Body of pancreas (tissue), 4 donors: Measurements from ENCODE around the gene DACH1. TPM values are rescaled to one million over a fixed set of nuclear protein-coding genes. Genes with fewer than 3 reads are reported as not detected.

Experiments used
- ATAC-seq: fragments of 150-250 bp; one replicate; pipeline ENCODE4 v1.9.1; 2016
- DNase-seq, 4 donors: peaks; one replicate each; pipeline ENCODE4 v3.0.0-alpha.2; 2019
- H3K27ac ChIP-seq, 4 donors: fragments of 200-600 bp; sonication (generic); 1 replicate in 3 of 4; 2 replicates in 1 of 4; pipeline versions ENCODE4 v1.5.1 to v1.6.1; 2016 to 2019; ENCODE audit warnings: mild to moderate bottlenecking in 1 of 4, mixed read lengths in 1 of 4, moderate library complexity in 1 of 4
- H3K27me3 ChIP-seq, 2 donors: fragments of 200-600 bp; sonication (generic); one replicate each; pipeline ENCODE4 v1.6.0; 2016; ENCODE audit warnings: mild to moderate bottlenecking in 1 of 2
- H3K36me3 ChIP-seq, 2 donors: fragments of 200-600 bp; sonication (generic); replicated peaks in 1 of 2; 2 replicates each; pipeline ENCODE4 v1.5.1; 2016; ENCODE audit warnings: low read depth in 2 of 2; ENCODE audit not compliant: insufficient read depth in 1 of 2
- H3K4me1 ChIP-seq: fragments of 200-600 bp; sonication (generic); one replicate; pipeline ENCODE4 v1.6.0; 2016
- H3K4me3 ChIP-seq, 2 donors: fragments of 200-600 bp; sonication (generic); 1 replicate in 1 of 2; 2 replicates in 1 of 2; pipeline ENCODE4 v1.5.1; 2016 to 2019
- H3K9me3 ChIP-seq, 3 donors: fragments of 200-600 bp; sonication (generic); 1 replicate in 2 of 3; 2 replicates in 1 of 3; pipeline ENCODE4 v1.5.1; 2016
- CTCF ChIP-seq, 7 experiments: fragments of 450-650 bp in 4 of 7; fragments of 200-600 bp in 3 of 7; sonication (generic) in 3 of 7; IDR thresholded peaks; one replicate each; pipeline ENCODE4 v1.5.1; 2016 to 2019; ENCODE audit warnings: antibody characterized with exemption in 7 of 7
- POLR2A ChIP-seq, 3 donors: fragments of 450-650 bp; IDR thresholded peaks; one replicate each; pipeline ENCODE4 v1.6.1; 2016; ENCODE audit warnings: antibody characterized with exemption in 3 of 3, mild to moderate bottlenecking in 2 of 3
- WGBS, 2 donors: methylation state at CpG; one replicate each; pipeline ENCODE4 v1.1.5; 2017; 5-methylcytosine and 5-hydroxymethylcytosine counted together
- intact Hi-C: fragments of 100-400 bp; cut with DNase I; formaldehyde crosslinking; loops from one replicate; pipeline ENCODE4 v1.15.1; 2023
- total RNA-seq, 2 donors: library from RNA; depleted of rRNA; stranded (reverse); fragments of >200 nt; gene quantifications; one replicate each; pipeline ENCODE4 v1.1.0, GENCODE V29; 2016

The DACH1 gene
- total RNA-seq, 2 donors from 2014 or later = 2.9 to 3.3 TPM

GRCh38 chr13:71603255-71603654 is 263.7 kb downstream of the DACH1 start:
- TF ChIP-seq CTCF (IDR thresholded peaks at IDR 0.05) (no peak), POLR2A (IDR thresholded peaks at IDR 0.05) (no peak)
- no peak for ATAC-seq
- H3K4me3 ChIP-seq = no peak overlapping the region
- H3K27ac ChIP-seq = no peak overlapping the region
- H3K9me3 ChIP-seq = no peaks in the 10 kb centered on the region
- no peak for DNase-seq
- no peaks in the 10 kb centered on the region for H3K4me1 ChIP-seq
- intact Hi-C loops = no loop called here
- H3K36me3 ChIP-seq = no peaks in the 10 kb centered on the region
- WGBS, 2 donors = 82 to 83% methylated on average over 2 of the region's 2 CpGs
- H3K27me3 ChIP-seq = no peaks in the 10 kb centered on the region

- TF ChIP-seq POLR2A (IDR thresholded peaks at IDR 0.05) (no peak), CTCF (IDR thresholded peaks at IDR 0.05) (no peak)
- H3K27ac ChIP-seq = no peak overlapping the region
- H3K9me3 ChIP-seq = no peaks in the 10 kb centered on the region
- no peaks in the 10 kb centered on the region for H3K27me3 ChIP-seq
- H3K36me3 ChIP-seq = no peaks in the 10 kb centered on the region
- no peaks in the 10 kb centered on the region for H3K4me1 ChIP-seq
- ATAC-seq = no peak
- intact Hi-C loops = no loop called here
- WGBS, 2 donors = 47 to 57% methylated on average over 3 of the region's 3 CpGs
- H3K4me3 ChIP-seq = no peak overlapping the region
- DNase-seq = no peak
These were observed 264.7 kb downstream of the DACH1 start for GRCh38 chr13:71602344-71602743.

- TF ChIP-seq POLR2A (IDR thresholded peaks at IDR 0.05) (no peak), CTCF (IDR thresholded peaks at IDR 0.05) (no peak)
- H3K9me3 ChIP-seq = no peaks in the 10 kb centered on the region
- no peak for ATAC-seq
- no peak overlapping the region for H3K4me3 ChIP-seq
- no peak for DNase-seq
- H3K27me3 ChIP-seq = no peaks in the 10 kb centered on the region
- intact Hi-C loops = no loop called here
- 75 to 79% methylated on average over 1 of the region's 1 CpG for WGBS, 2 donors
- H3K27ac ChIP-seq = no peak overlapping the region
- no peaks in the 10 kb centered on the region for H3K36me3 ChIP-seq
- H3K4me1 ChIP-seq = no peaks in the 10 kb centered on the region
These were observed 269.9 kb downstream of the DACH1 start for GRCh38 chr13:71597150-71597549.

- H3K4me1 ChIP-seq = no peaks in the 10 kb centered on the region
- TF ChIP-seq POLR2A (IDR thresholded peaks at IDR 0.05) = no peak
- no peak for TF ChIP-seq CTCF (IDR thresholded peaks at IDR 0.05)
- H3K27me3 ChIP-seq = no peaks in the 10 kb centered on the region
- H3K36me3 ChIP-seq = no peaks in the 10 kb centered on the region
- WGBS, 2 donors = 83 to 88% methylated on average over 3 of the region's 3 CpGs
- H3K27ac ChIP-seq = no peak overlapping the region
- ATAC-seq (no peak), DNase-seq (no peak)
- no peak overlapping the region for H3K4me3 ChIP-seq
- intact Hi-C loops = no loop called here
- H3K9me3 ChIP-seq = no peaks in the 10 kb centered on the region
These were observed 270.9 kb downstream of the DACH1 start for GRCh38 chr13:71596116-71596515.

- Histone ChIP-seq H3K36me3 (no peaks in the 10 kb centered on the region), H3K27me3 (no peaks in the 10 kb centered on the region), H3K4me1 (no peaks in the 10 kb centered on the region), H3K4me3 (no peak overlapping the region), H3K27ac (no peak overlapping the region), H3K9me3 (no peaks in the 10 kb centered on the region)
- intact Hi-C loops = no loop called here
- DNase-seq = no peak
- TF ChIP-seq CTCF (IDR thresholded peaks at IDR 0.05) (no peak), POLR2A (IDR thresholded peaks at IDR 0.05) (no peak)
- no peak for ATAC-seq
These were observed 273.4 kb downstream of the DACH1 start for GRCh38 chr13:71593566-71593965.
